Endothelial cell of umbilical vein (primary cell): ENCODE data around the gene HNRNPA1L2. TPM values are rescaled to one million over a fixed set of nuclear protein-coding genes. Genes with fewer than 3 reads are reported as not detected.

Experiments
- BruUV-seq: library from RNA; stranded (reverse); fragments of 400-500 nt; replicated peaks from 2 replicates; lab custom pipeline; 2021; lab: Mats Ljungman, UMichigan
- CTCF ChIA-PET: fragments of 300-600, 350-600 bp; sonication (Branson Sonifier 250); formaldehyde crosslinking; loops from one replicate; lab custom pipeline; 2021; ENCODE audit warnings: antibody characterized with exemption, inconsistent platforms; lab: Charles Lee
- POLR2A ChIA-PET: fragments of 300-600, 350-600 bp; sonication (Branson Sonifier 250); formaldehyde crosslinking; loops from one replicate; lab custom pipeline; 2021; ENCODE audit warnings: antibody characterized with exemption, inconsistent platforms; lab: Charles Lee
- DNase-seq: peaks from one replicate; pipeline ENCODE4 v3.0.0-alpha.2; 2011; ENCODE audit warnings: low read depth, low spot score
- FAIRE-seq: peaks from 2 replicates; lab custom pipeline; 2011; peaks lifted over from hg19 to GRCh38; lab: Jason Lieb, UNC
- H2AFZ ChIP-seq: 2 replicates; pipeline ENCODE4 v1.6.0; 2012; ENCODE audit warnings: low read depth, low read length, control low read depth, inconsistent platforms
- H3K27ac ChIP-seq: 2 replicates; pipeline ENCODE4 v1.5.1; 2011; ENCODE audit warnings: low read depth, mild to moderate bottlenecking, control low read depth, low read length, moderate library complexity; ENCODE audit not compliant: insufficient read depth
- H3K27me3 ChIP-seq, 2 experiments: 2 replicates each; pipeline versions ENCODE4 v1.6.0 to v1.6.1; 2011; ENCODE audit warnings: low read length in 2 of 2, mixed read lengths in 1 of 2; ENCODE audit not compliant: control insufficient read depth in 2 of 2, insufficient read depth in 2 of 2
- H3K36me3 ChIP-seq, 2 experiments: 2 replicates in 1 of 2; 3 replicates in 1 of 2; pipeline ENCODE4 v1.5.1; 2011; ENCODE audit warnings: low read length in 2 of 2, mild to moderate bottlenecking in 1 of 2, moderate library complexity in 1 of 2; ENCODE audit not compliant: control insufficient read depth in 2 of 2, insufficient read depth in 2 of 2; ENCODE audit errors: extremely low read depth in 1 of 2
- H3K4me1 ChIP-seq: 3 replicates; pipeline ENCODE4 v1.5.1; 2011; ENCODE audit warnings: mild to moderate bottlenecking, low read length; ENCODE audit not compliant: control insufficient read depth, insufficient read depth; ENCODE audit errors: extremely low read depth
- H3K4me2 ChIP-seq: 2 replicates; pipeline ENCODE4 v1.6.1; 2011; ENCODE audit warnings: low read length, control low read depth, mixed read lengths; ENCODE audit not compliant: insufficient read depth
- H3K4me3 ChIP-seq, 3 experiments: fragments of 200-600 bp in 1 of 3; sonication (generic), shearing (Covaris generic) in 1 of 3; replicated peaks in 1 of 3; 2 replicates each; pipeline ENCODE4 v1.5.1; 2011 to 2016; ENCODE audit warnings: control low read depth in 3 of 3, low read length in 3 of 3, mild to moderate bottlenecking in 2 of 3, inconsistent platforms in 1 of 3, low read depth in 1 of 3, moderate library complexity in 1 of 3; ENCODE audit not compliant: insufficient read depth in 1 of 3
- H3K79me2 ChIP-seq: 2 replicates; pipeline ENCODE4 v1.6.0; 2012; ENCODE audit warnings: low read length, inconsistent platforms; ENCODE audit not compliant: control insufficient read depth, insufficient read depth
- H3K9ac ChIP-seq: replicated peaks from 2 replicates; pipeline ENCODE3; 2011; ENCODE audit warnings: low read length, control low read depth; ENCODE audit not compliant: insufficient read depth; ENCODE audit errors: extremely low read depth
- H3K9me1 ChIP-seq: replicated peaks from 3 replicates; pipeline ENCODE4 v1.6.0; 2011; ENCODE audit warnings: mild to moderate bottlenecking, low read length; ENCODE audit not compliant: control insufficient read depth, insufficient read depth; ENCODE audit errors: extremely low read depth
- H3K9me3 ChIP-seq: replicated peaks from 2 replicates; pipeline ENCODE4 v1.5.1; 2012; ENCODE audit warnings: low read length, inconsistent platforms; ENCODE audit not compliant: control insufficient read depth, insufficient read depth
- H4K20me1 ChIP-seq: replicated peaks from 2 replicates; pipeline ENCODE3; 2011; ENCODE audit warnings: mild to moderate bottlenecking, low read length; ENCODE audit not compliant: control insufficient read depth, insufficient read depth; ENCODE audit errors: extremely low read depth
- CTCF ChIP-seq, 2 donors: IDR thresholded peaks; 1 replicate in 1 of 2; 2 replicates in 1 of 2; pipeline ENCODE4 v1.5.1; 2011; ENCODE audit warnings: low read length in 2 of 2, mild to moderate bottlenecking in 2 of 2, moderate library complexity in 2 of 2, control low read depth in 1 of 2, inconsistent platforms in 1 of 2, low read depth in 1 of 2; ENCODE audit not compliant: insufficient read depth in 1 of 2; ENCODE audit errors: extremely low read depth in 1 of 2
- EZH2 ChIP-seq: IDR thresholded peaks from 2 replicates; pipeline ENCODE4 v1.6.1; 2012; ENCODE audit warnings: borderline replicate concordance, low read depth, mild to moderate bottlenecking, moderate library complexity, low read length, inconsistent platforms; ENCODE audit not compliant: severe bottlenecking
- FOS ChIP-seq: IDR thresholded peaks from 2 replicates; pipeline ENCODE4 v1.6.1; 2011; ENCODE audit warnings: mild to moderate bottlenecking, low read length, moderate library complexity, borderline replicate concordance; ENCODE audit not compliant: insufficient read depth
- GATA2 ChIP-seq: IDR thresholded peaks from 2 replicates; pipeline ENCODE4 v1.7.0; 2011; ENCODE audit warnings: low read depth, mild to moderate bottlenecking, moderate library complexity, mixed read lengths, low read length; ENCODE audit not compliant: insufficient read length, insufficient read depth
- JUN ChIP-seq: IDR thresholded peaks from 2 replicates; pipeline ENCODE4 v1.6.1; 2011; ENCODE audit warnings: borderline replicate concordance, low read depth; ENCODE audit not compliant: insufficient read length, insufficient read depth
- MAX ChIP-seq: IDR thresholded peaks from 2 replicates; pipeline ENCODE4 v1.6.1; 2011; ENCODE audit not compliant: insufficient read depth, insufficient read length
- MYC ChIP-seq: IDR thresholded peaks from one replicate; pipeline ENCODE4 v1.6.1; 2011; ENCODE audit warnings: mild to moderate bottlenecking, low read depth, low read length
- POLR2A ChIP-seq: IDR thresholded peaks from 2 replicates; pipeline ENCODE4 v1.6.1; 2012; ENCODE audit warnings: low read depth, mild to moderate bottlenecking, control low read depth, low read length
- POLR2AphosphoS5 ChIP-seq: IDR thresholded peaks from 2 replicates; pipeline ENCODE4 v1.6.1; 2012; ENCODE audit warnings: low read depth, mild to moderate bottlenecking, control low read depth, low read length, moderate library complexity; ENCODE audit not compliant: insufficient read depth
- dilution Hi-C: fragments of 300-500 bp; cut with MboI; formaldehyde crosslinking; loops from one replicate; pipeline ENCODE4 v1.15.0; 2019; ENCODE audit warnings: low sequenced_read_pairs; ENCODE audit not compliant: extremely low pct_ligation_motif_present
- intact Hi-C: fragments of 100-400 bp; cut with micrococcal nuclease; formaldehyde crosslinking; loops from one replicate; pipeline ENCODE4 v1.10.0; 2022
- polyA plus RNA-seq, 4 experiments: library from polyadenylated mRNA; depleted of rRNA in 3 of 4; stranded (reverse) in 3 of 4; unstranded in 1 of 4; fragments of >200 nt; gene quantifications; 2 replicates each; pipeline versions ENCODE4 v1.2.1 to v1.2.3, GENCODE V29; 2011 to 2012; ENCODE audit warnings: missing spikeins in 1 of 4
- total RNA-seq: library from RNA; stranded (reverse); gene quantifications from 2 replicates; pipeline ENCODE4 v1.2.3, GENCODE V29; 2021

Gene HNRNPA1L2
- total and polyA plus RNA-seq, 2 donors (not counting 3 experiments of a cell fraction or from before 2014, with no cell fraction given) = 5.4 to 11.7 TPM

DNA sequence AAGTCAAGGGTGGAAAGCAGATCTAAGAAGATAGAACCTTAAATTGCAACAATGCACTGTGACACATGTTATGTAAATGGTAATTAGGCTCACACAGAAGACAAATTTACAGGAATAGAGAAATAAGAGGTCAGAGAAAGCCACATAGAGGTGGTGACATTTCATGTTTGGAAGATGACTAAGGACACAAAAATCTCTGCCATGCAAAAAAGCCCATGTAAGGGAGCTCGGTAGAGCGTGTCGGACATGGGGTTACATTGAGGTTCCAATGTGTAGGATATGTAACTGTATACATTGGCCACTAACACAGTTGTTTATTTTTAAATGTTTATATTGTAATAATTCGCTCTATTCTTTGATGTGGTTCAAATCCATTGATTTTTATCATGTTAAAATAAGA is 44.1 kb downstream of the HNRNPA1L2 start:
- H3K9ac ChIP-seq = no peak overlapping the region
- dilution Hi-C loops = no loop called here
- no peaks in the 10 kb centered on the region for H3K9me3 ChIP-seq
- no peaks in the 10 kb centered on the region for H4K20me1 ChIP-seq
- no peaks in the 10 kb centered on the region for H3K79me2 ChIP-seq
- BruUV-seq = no TSS peak
- TF ChIP-seq FOS = no peak
- TF ChIP-seq POLR2A = no peak
- no peak for TF ChIP-seq POLR2AphosphoS5
- no peak for TF ChIP-seq GATA2
- no peak for TF ChIP-seq MYC
- no peak for TF ChIP-seq EZH2
- no peak for TF ChIP-seq JUN
- no peak for TF ChIP-seq MAX
- no peak for TF ChIP-seq CTCF (IDR thresholded peaks at IDR 0.05; ENCODE audit: extremely low read depth in 1 of 2, insufficient read depth in 1 of 2, low read depth in 1 of 2, low read length in 2 of 2)
- H3K4me2 ChIP-seq = no peak overlapping the region
- H2AFZ ChIP-seq = no peak overlapping the region
- no peaks in the 10 kb centered on the region for H3K4me1 ChIP-seq
- no peak overlapping the region for H3K4me3 ChIP-seq
- FAIRE-seq (no peak), DNase-seq (no peak)
- peaks cover 6 to 7% of the 10 kb centered on the region in 2 experiments for H3K36me3 ChIP-seq
- no peak overlapping the region for H3K27ac ChIP-seq
- ChIA-PET CTCF (interaction anchor here (1.9 kb wide), 1 partner anchor 21 kb away, joined by 6 read pairs; no protein-coding TSS in a partner anchor), POLR2A (no interaction called here)
- H3K9me1 ChIP-seq = no peaks in the 10 kb centered on the region
- intact Hi-C loops = no loop called here
- no peaks in the 10 kb centered on the region for H3K27me3 ChIP-seq

Other genes with a start within 250 kb of the HNRNPA1L2 start
- 25.2 and 25.4 TPM in 2 replicates for gene THSD1, start 236.3 kb upstream of the HNRNPA1L2 start, total RNA-seq
- 23.9 and 27.6 TPM in 2 replicates for gene THSD1, start 236.3 kb upstream of the HNRNPA1L2 start, polyA plus RNA-seq
- gene VPS36, start 191.8 kb upstream of the HNRNPA1L2 start, total RNA-seq = 30.4 and 32.3 TPM in 2 replicates
- gene VPS36, start 191.8 kb upstream of the HNRNPA1L2 start, polyA plus RNA-seq = 13.0 and 14.3 TPM in 2 replicates
- gene CKAP2, start 187.0 kb upstream of the HNRNPA1L2 start, total RNA-seq = 62.3 and 72.1 TPM in 2 replicates
- gene CKAP2, start 187.0 kb upstream of the HNRNPA1L2 start, polyA plus RNA-seq = 6.1 and 9.2 TPM in 2 replicates
- 74.2 and 78.8 TPM in 2 replicates for gene SUGT1, start 10.4 kb downstream of the HNRNPA1L2 start, total RNA-seq
- 15.2 and 21.7 TPM in 2 replicates for gene SUGT1, start 10.4 kb downstream of the HNRNPA1L2 start, polyA plus RNA-seq
- gene CNMD, start 97.4 kb downstream of the HNRNPA1L2 start, total RNA-seq = not detected in 2 replicates
- gene CNMD, start 97.4 kb downstream of the HNRNPA1L2 start, polyA plus RNA-seq = not detected in 2 replicates
- gene PCDH8, start 206.2 kb downstream of the HNRNPA1L2 start, total RNA-seq = not detected in 2 replicates
- not detected in 2 replicates for gene PCDH8, start 206.2 kb downstream of the HNRNPA1L2 start, polyA plus RNA-seq